ENCODE data around the gene C20orf202.

Gene C20orf202

GRCh38 chr20:1184638-1185315 lies 18.5 kb upstream of the C20orf202 start, which contains the start of gene TMEM74B:
Gene TMEM74B, minus strand, starts transcription at chr20:1184981. Its CDS starts 1,180 bp downstream, at chr20:1183801.
- DNase-seq (ENCODE audit: low read depth), result no peak

GRCh38 chr20:1185316-1185741 lies 17.9 kb upstream of the C20orf202 start:
- DNase-seq (ENCODE audit: low read depth), result no peak

- DNase-seq (ENCODE audit: low read depth), result peak; percentile 9
These were observed 17.4 kb upstream of the C20orf202 start for GRCh38 chr20:1185790-1186334.

GRCh38 chr20:1186367-1186991 lies 16.8 kb upstream of the C20orf202 start:
- no peak for DNase-seq (ENCODE audit: low read depth)

- DNase-seq (ENCODE audit: low read depth), result no peak
These were observed 15.6 kb upstream of the C20orf202 start for GRCh38 chr20:1187605-1188171.

GRCh38 chr20:1188347-1188746 lies 14.9 kb upstream of the C20orf202 start:
- no peak for DNase-seq (ENCODE audit: low read depth)

GRCh38 chr20:1189827-1190226 lies 13.4 kb upstream of the C20orf202 start:
- DNase-seq (ENCODE audit: low read depth), result no peak

GRCh38 chr20:1190847-1191246 lies 12.4 kb upstream of the C20orf202 start:
- DNase-seq (ENCODE audit: low read depth), result no peak

- DNase-seq (ENCODE audit: low read depth), result no peak
These were observed 12.0 kb upstream of the C20orf202 start for GRCh38 chr20:1191299-1191698.

GRCh38 chr20:1195226-1195625 lies 8.0 kb upstream of the C20orf202 start:
- DNase-seq (ENCODE audit: low read depth), result no peak

- no peak for DNase-seq (ENCODE audit: low read depth)
These were observed 6.6 kb upstream of the C20orf202 start for GRCh38 chr20:1196634-1197033.

- no peak for DNase-seq (ENCODE audit: low read depth)
These were observed 5.5 kb upstream of the C20orf202 start for GRCh38 chr20:1197801-1198200.

- DNase-seq (ENCODE audit: low read depth), result no peak
These were observed 4.5 kb upstream of the C20orf202 start for GRCh38 chr20:1198751-1199150.

GRCh38 chr20:1199212-1199873 lies 3.9 kb upstream of the C20orf202 start:
- DNase-seq (ENCODE audit: low read depth), result no peak

- no peak for DNase-seq (ENCODE audit: low read depth)
These were observed 3.3 kb upstream of the C20orf202 start for GRCh38 chr20:1199964-1200363.

GRCh38 chr20:1203630-1204029 lies 376 bp downstream of the C20orf202 start:
- DNase-seq (ENCODE audit: low read depth), result no peak

- no peak for DNase-seq (ENCODE audit: low read depth)
These were observed 859 bp downstream of the C20orf202 start for GRCh38 chr20:1204113-1204512.

- DNase-seq (ENCODE audit: low read depth), result no peak
These were observed 1.3 kb downstream of the C20orf202 start for GRCh38 chr20:1204576-1204975.

- no peak for DNase-seq (ENCODE audit: low read depth)
These were observed 2.5 kb downstream of the C20orf202 start for GRCh38 chr20:1205802-1206201.

- DNase-seq (ENCODE audit: low read depth), result no peak
These were observed 3.3 kb downstream of the C20orf202 start for GRCh38 chr20:1206366-1207148.

- DNase-seq (ENCODE audit: low read depth), result no peak
These were observed 4.1 kb downstream of the C20orf202 start for GRCh38 chr20:1207293-1207878.
